NB4 (cell line): ENCODE data around the gene LY6G6F.

Experiments
- CTCF ChIP-seq: IDR thresholded peaks from one replicate; pipeline ENCODE4 v1.5.1; 2012; ENCODE audit warnings: low read depth, low read length
- MAX ChIP-seq: IDR thresholded peaks from 2 replicates; pipeline ENCODE4 v1.6.1; 2011; ENCODE audit warnings: low read depth, low read length
- POLR2A ChIP-seq: IDR thresholded peaks from 2 replicates; pipeline ENCODE4 v1.6.1; 2011; ENCODE audit warnings: mild to moderate bottlenecking; ENCODE audit not compliant: insufficient read length; ENCODE audit errors: extremely low read depth

- TF ChIP-seq CTCF (no peak), POLR2A (no peak), MAX (no peak)
These were observed 27.1 kb downstream of the LY6G6F start for GRCh38 chr6:31733734-31734133.
